Ovary (tissue), 9 donors: Measurements from ENCODE around the gene MDM2. TPM values are rescaled to one million over a fixed set of nuclear protein-coding genes. Genes with fewer than 3 reads are reported as not detected.
"Not testable (repeated sequence)": the region's sequence is repeated elsewhere in the genome, so short reads cannot be mapped to it uniquely, and the experiment has no call there.

Source experiments
- DNase-seq, 5 donors: peaks; one replicate each; pipeline ENCODE4 v3.0.0-alpha.2; 2019 to 2020
- H3K27ac ChIP-seq, 2 donors: fragments of 200-600 bp; one replicate each; pipeline versions ENCODE4 v1.5.1 to v1.8.0; 2019 to 2022
- H3K27me3 ChIP-seq: fragments of 200-600 bp; one replicate; pipeline ENCODE4 v1.8.0; 2022
- H3K36me3 ChIP-seq: fragments of 200-600 bp; sonication (generic); one replicate; pipeline ENCODE4 v1.5.1; 2019
- H3K4me1 ChIP-seq: one replicate; pipeline ENCODE4 v1.8.1; 2013; ENCODE audit warnings: mild to moderate bottlenecking, moderate library complexity; ENCODE audit not compliant: insufficient read depth
- H3K4me3 ChIP-seq: fragments of 200-600 bp; sonication (generic); one replicate; pipeline ENCODE4 v1.5.1; 2017
- H3K9me3 ChIP-seq, 2 donors: fragments of 200-600 bp in 1 of 2; sonication (generic) in 1 of 2; one replicate each; pipeline versions ENCODE4 v1.5.1 to v1.8.1; 2013 to 2019; ENCODE audit warnings: mild to moderate bottlenecking in 1 of 2, moderate library complexity in 1 of 2
- CTCF ChIP-seq, 3 donors: fragments of 450-650 bp in 2 of 3; fragments of 200-600 bp in 1 of 3; IDR thresholded peaks; one replicate each; pipeline versions ENCODE4 v1.5.1 to v1.8.0; 2016 to 2022; ENCODE audit warnings: antibody characterized with exemption in 3 of 3, mild to moderate bottlenecking in 1 of 3
- EP300 ChIP-seq: sonication (generic); formaldehyde crosslinking; IDR thresholded peaks from one replicate; pipeline ENCODE4 v1.6.1; 2017; ENCODE audit warnings: antibody characterized with exemption
- POLR2A ChIP-seq: fragments of 450-650 bp; IDR thresholded peaks from one replicate; pipeline ENCODE4 v1.6.1; 2017; ENCODE audit warnings: antibody characterized with exemption, mild to moderate bottlenecking, moderate library complexity
- WGBS, 3 donors: extraction: QIAGEN DNeasy Blood & Tissue Kit in 1 of 3; methylation state at CpG; one replicate each; pipeline versions ENCODE4 v1.1.5 to v1.1.7; 2013 to 2017; 5-methylcytosine and 5-hydroxymethylcytosine counted together
- intact Hi-C, 4 donors: fragments of 100-400 bp; cut with DNase I; formaldehyde crosslinking; loops; one replicate each; pipeline versions ENCODE4 v1.11.0 to v1.15.1; 2022 to 2023
- polyA plus RNA-seq, 2 donors: library from polyadenylated mRNA; stranded (reverse); fragments of 200-250 nt in 1 of 2; fragments of 350-450 nt in 1 of 2; fragmentation: Illumina TruSeq in 1 of 2; extraction: RNeasy Lipid Tissue Mini Kit (QIAGEN cat#74804) in 1 of 2; gene quantifications; one replicate each; pipeline ENCODE4 v1.2.3, GENCODE V29; 2013 to 2014
- total RNA-seq, 7 donors: library from RNA; depleted of rRNA in 2 of 7; stranded (reverse); fragments of >200 nt in 2 of 7; fragmentation: NEBNext Ultra II Directional in 3 of 7; extraction: Animal tissue kit (Norgen Biotek cat#: 25700) in 3 of 7; gene quantifications; one replicate each; pipeline versions ENCODE4 v1.1.0 to v1.2.4, GENCODE V29; 2016 to 2023
- donor health status: DM: no; HTN: no; CAD: no; lungs with moderate emphysema.
- donor health status: DM: no; HTN: no; CAD: no.
- donor health status: Bipolar disorder and iron deficiency.
- donor health status: DM: yes; HTN: yes; CAD: no.
- donor health status: DM: no; HTN: no; CAD: no.
- donor health status: DM: yes; HTN: yes; CAD: no.

Gene MDM2
- total and polyA plus RNA-seq, 9 donors: 14.1 to 101 (median 68.4) TPM

- no peak for TF ChIP-seq EP300
- no peak for TF ChIP-seq CTCF (IDR thresholded peaks at IDR 0.05)
- no peak for TF ChIP-seq POLR2A
- no peaks in the 10 kb centered on the region for H3K27me3 ChIP-seq
- H3K4me3 ChIP-seq: no peak overlapping the region
- DNase-seq: no peak
- no peak overlapping the region for H3K27ac ChIP-seq
- H3K36me3 ChIP-seq: no peaks in the 10 kb centered on the region
- intact Hi-C loops: no loop called here
- WGBS, 3 donors: 77 to 89% (median 79%) methylated on average over 3 of the region's 3 CpGs
- H3K9me3 ChIP-seq: no peaks in the 10 kb centered on the region
- no peaks in the 10 kb centered on the region for H3K4me1 ChIP-seq
These were observed 48.5 kb downstream of the MDM2 start for GRCh38 chr12:68856510-68856909.

- no peak overlapping the region for H3K4me3 ChIP-seq
- no peaks in the 10 kb centered on the region for H3K4me1 ChIP-seq
- no peaks in the 10 kb centered on the region for H3K27me3 ChIP-seq
- DNase-seq: no peak
- intact Hi-C loops: loop anchor here in 2 of 4 donors (10.0 kb wide), 2 partner anchors 203 to 293 kb away; no protein-coding TSS in a partner anchor
- TF ChIP-seq EP300 (no peak), POLR2A (no peak), CTCF (IDR thresholded peaks at IDR 0.05) (no peak)
- 88 to 96% (median 93%) methylated on average over 3 of the region's 3 CpGs for WGBS, 3 donors
- no peaks in the 10 kb centered on the region for H3K36me3 ChIP-seq
- H3K27ac ChIP-seq: no peak overlapping the region
- no peaks in the 10 kb centered on the region for H3K9me3 ChIP-seq
These were observed 53.9 kb downstream of the MDM2 start for GRCh38 chr12:68861890-68862289.

DNA sequence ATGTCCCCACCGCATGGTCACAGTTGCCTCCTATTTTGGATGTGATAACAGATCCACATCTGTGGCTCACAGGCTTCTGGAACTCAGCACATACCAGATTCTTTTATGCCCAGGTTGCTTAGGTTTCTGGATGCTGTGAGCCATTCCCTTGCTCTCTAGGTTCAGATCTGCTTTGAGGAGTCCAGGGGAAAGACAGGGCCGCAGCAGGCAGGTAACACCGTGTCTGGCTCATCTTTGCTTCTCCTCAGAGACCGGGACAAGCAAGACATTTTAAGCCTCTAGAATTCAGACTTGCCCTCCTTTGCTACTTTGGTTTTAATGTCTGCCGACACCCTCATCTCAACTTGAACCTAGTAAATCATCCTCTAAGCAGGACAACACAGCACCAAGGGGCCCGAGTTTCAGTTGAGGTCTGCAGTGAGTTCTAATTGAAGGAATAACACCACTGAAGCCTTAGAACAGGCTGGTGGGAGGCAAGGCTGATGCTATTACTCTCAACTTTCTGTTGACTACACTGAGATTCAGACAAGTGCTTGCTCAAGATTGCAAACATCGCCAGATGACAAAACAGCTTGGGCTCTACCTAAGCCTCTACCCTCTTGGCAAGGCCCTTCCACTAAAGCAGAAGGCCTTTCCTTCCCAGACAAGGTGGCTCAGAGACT lies 55.3 kb downstream of the MDM2 start:
- WGBS, 3 donors: 68 to 78% (median 71%) methylated on average over 7 of the region's 7 CpGs
- intact Hi-C loops: loop anchor here in 2 of 4 donors (10.0 kb wide), 2 partner anchors 202 to 292 kb away; no protein-coding TSS in a partner anchor

DNA sequence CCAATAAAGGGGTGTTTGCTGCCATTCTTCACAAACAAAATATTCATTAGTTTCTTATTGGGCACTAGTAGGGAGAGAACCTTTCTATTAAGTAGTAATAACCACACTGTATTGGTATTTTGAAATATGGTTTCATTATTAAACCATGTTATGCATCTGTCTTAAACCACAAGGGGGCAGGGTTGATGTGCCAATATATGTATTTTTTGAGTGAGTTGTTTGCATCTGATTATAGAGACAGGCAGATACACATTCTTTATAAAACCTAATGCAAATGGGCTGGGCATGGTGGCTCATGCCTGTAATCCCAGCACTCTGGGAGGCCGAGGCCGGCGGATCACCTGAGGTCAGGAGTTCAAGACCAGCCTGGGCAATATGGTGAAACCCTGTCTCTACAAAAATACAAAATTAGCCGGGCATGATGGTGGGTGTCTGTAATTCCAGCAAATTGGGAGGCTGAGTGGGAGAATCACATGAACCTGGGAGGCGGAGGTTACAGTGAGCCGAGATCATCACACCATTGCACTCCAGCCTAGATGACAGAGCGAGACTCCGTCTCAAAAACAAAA lies 56.0 kb downstream of the MDM2 start:
- not testable (repeated sequence) for H3K4me1 ChIP-seq, DNase-seq, H3K4me3 ChIP-seq, H3K9me3 ChIP-seq, H3K27me3 ChIP-seq, H3K27ac ChIP-seq, H3K36me3 ChIP-seq
- intact Hi-C loops: loop anchor here in 2 of 4 donors (10.0 kb wide), 2 partner anchors 201 to 291 kb away; no protein-coding TSS in a partner anchor
- WGBS, 3 donors: 76 to 85% (median 76%) methylated on average over 8 of the region's 8 CpGs
- TF ChIP-seq CTCF (IDR thresholded peaks at IDR 0.05): peak; percentile 10 to 61 (median 57)

More for the DNA sequence above, 55.3 kb downstream of the MDM2 start:
- H3K36me3 ChIP-seq: no peaks in the 10 kb centered on the region
- DNase-seq: no peak
- TF ChIP-seq POLR2A (no peak), EP300 (no peak), CTCF (IDR thresholded peaks at IDR 0.05) (no peak)
- no peaks in the 10 kb centered on the region for H3K9me3 ChIP-seq
- no peaks in the 10 kb centered on the region for H3K27me3 ChIP-seq
- H3K27ac ChIP-seq: no peak overlapping the region
- peaks cover 1% of the 10 kb centered on the region for H3K4me1 ChIP-seq
- H3K4me3 ChIP-seq: no peak overlapping the region
